IMR-90 (cell line): ENCODE results near the gene KCNN3. TPM values are rescaled to one million over a fixed set of nuclear protein-coding genes. Genes with fewer than 3 reads are reported as not detected.

Source experiments
- ATAC-seq: fragments of 200-7000 bp; cut with Tn5 transposase; 2 replicates; pipeline ENCODE4 v1.9.1; 2020; ENCODE audit warnings: low read depth, mild to moderate bottlenecking, moderate library complexity
- BruUV-seq: library from RNA; stranded (reverse); fragments of 400-500 nt; replicated peaks from 2 replicates; lab custom pipeline; 2021; lab: Mats Ljungman, UMichigan
- CTCF ChIA-PET: fragments of 300-600 bp; formaldehyde crosslinking; extraction: SDS; loops from one replicate; lab custom pipeline; 2021; ENCODE audit warnings: antibody characterized with exemption; lab: Yijun Ruan, JAX
- POLR2A ChIA-PET: fragments of 300-600 bp; sonication (Branson Sonifier 250); formaldehyde crosslinking; loops from one replicate; lab custom pipeline; 2022; ENCODE audit warnings: antibody characterized with exemption; ENCODE audit not compliant: unreplicated experiment; lab: Charles Lee
- DNase-seq: peaks from one replicate; pipeline ENCODE4 v3.0.0; 2013
- H2AFZ ChIP-seq: replicated peaks from 2 replicates; pipeline ENCODE3; 2013; ENCODE audit warnings: low read length, mild to moderate bottlenecking; ENCODE audit not compliant: poor library complexity
- H2AK5ac ChIP-seq: 2 replicates; pipeline ENCODE4 v1.6.1; 2013; ENCODE audit warnings: low read depth, low read length, inconsistent platforms
- H2AK9ac ChIP-seq: replicated peaks from 2 replicates; pipeline ENCODE3; 2013; ENCODE audit warnings: mild to moderate bottlenecking, low read depth, low read length, moderate library complexity; ENCODE audit not compliant: poor library complexity
- H2BK120ac ChIP-seq: 2 replicates; pipeline ENCODE4 v1.6.1; 2013; ENCODE audit warnings: low read depth, low read length, inconsistent platforms
- H2BK15ac ChIP-seq: 3 replicates; pipeline ENCODE4 v1.6.1; 2013; ENCODE audit warnings: low read depth, low read length, inconsistent platforms
- H2BK20ac ChIP-seq: 2 replicates; pipeline ENCODE4 v1.6.1; 2013; ENCODE audit warnings: low read depth, mild to moderate bottlenecking, inconsistent platforms, low read length, moderate library complexity
- H2BK5ac ChIP-seq: 2 replicates; pipeline ENCODE4 v1.6.1; 2013; ENCODE audit warnings: mild to moderate bottlenecking, low read depth, low read length, inconsistent platforms; ENCODE audit not compliant: poor library complexity, severe bottlenecking
- H3K14ac ChIP-seq: replicated peaks from 2 replicates; pipeline ENCODE4 v1.6.1; 2013; ENCODE audit warnings: low read depth, low read length, inconsistent platforms
- H3K18ac ChIP-seq: 2 replicates; pipeline ENCODE4 v1.6.1; 2013; ENCODE audit warnings: low read depth, low read length, control low read depth
- H3K23ac ChIP-seq: 2 replicates; pipeline ENCODE4 v1.6.1; 2013; ENCODE audit warnings: low read depth, low read length, inconsistent platforms
- H3K27ac ChIP-seq: 2 replicates; pipeline ENCODE4 v1.5.1; 2013; ENCODE audit warnings: mild to moderate bottlenecking, control low read depth, low read length; ENCODE audit not compliant: insufficient read depth
- H3K27me3 ChIP-seq: 2 replicates; pipeline ENCODE4 v1.6.1; 2013; ENCODE audit warnings: low read length; ENCODE audit not compliant: control insufficient read depth, insufficient read depth
- H3K36me3 ChIP-seq: 2 replicates; pipeline ENCODE4 v1.6.1; 2013; ENCODE audit warnings: low read length, mixed read lengths; ENCODE audit not compliant: control insufficient read depth, insufficient read depth
- H3K4ac ChIP-seq: 2 replicates; pipeline ENCODE4 v1.6.1; 2013; ENCODE audit warnings: low read depth, low read length, inconsistent platforms
- H3K4me1 ChIP-seq: 2 replicates; pipeline ENCODE4 v1.6.1; 2013; ENCODE audit warnings: low read length, mixed read lengths; ENCODE audit not compliant: control insufficient read depth, insufficient read depth
- H3K4me2 ChIP-seq: 2 replicates; pipeline ENCODE4 v1.6.1; 2013; ENCODE audit warnings: low read depth, mild to moderate bottlenecking, control low read depth, low read length, moderate library complexity
- H3K4me3 ChIP-seq: 2 replicates; pipeline ENCODE4 v1.5.1; 2013; ENCODE audit warnings: low read depth, mild to moderate bottlenecking, control low read depth, low read length, moderate library complexity; ENCODE audit not compliant: insufficient read depth
- H3K56ac ChIP-seq: 2 replicates; pipeline ENCODE4 v1.6.1; 2013; ENCODE audit warnings: low read length, inconsistent platforms; ENCODE audit not compliant: insufficient read depth; ENCODE audit errors: extremely low read depth
- H3K79me1 ChIP-seq, 2 experiments: 2 replicates each; pipeline ENCODE4 v1.6.1; 2013; ENCODE audit warnings: low read length in 2 of 2, inconsistent platforms in 1 of 2, low read depth in 1 of 2
- H3K9ac ChIP-seq: 2 replicates; pipeline ENCODE4 v1.6.1; 2013; ENCODE audit warnings: low read depth, low read length, control low read depth
- H3K9me1 ChIP-seq: 2 replicates; pipeline ENCODE4 v1.6.1; 2013; ENCODE audit warnings: low read length, inconsistent platforms; ENCODE audit not compliant: insufficient read depth
- H3K9me3 ChIP-seq: 2 replicates; pipeline ENCODE4 v1.6.1; 2013; ENCODE audit warnings: low read length; ENCODE audit not compliant: control insufficient read depth, insufficient read depth
- H4K20me1 ChIP-seq: 2 replicates; pipeline ENCODE4 v1.6.1; 2013; ENCODE audit warnings: low read length, inconsistent platforms; ENCODE audit not compliant: insufficient read depth
- H4K5ac ChIP-seq: 2 replicates; pipeline ENCODE4 v1.6.1; 2013; ENCODE audit warnings: mild to moderate bottlenecking, low read depth, low read length, control low read depth
- H4K8ac ChIP-seq, 2 experiments: 2 replicates each; pipeline ENCODE4 v1.6.1; 2013; ENCODE audit warnings: low read depth in 2 of 2, low read length in 2 of 2, control low read depth in 1 of 2, inconsistent platforms in 1 of 2
- H4K91ac ChIP-seq: 2 replicates; pipeline ENCODE4 v1.6.1; 2013; ENCODE audit warnings: low read depth, low read length, inconsistent platforms; ENCODE audit not compliant: insufficient read depth
- CEBPB ChIP-seq: IDR thresholded peaks from 2 replicates; pipeline ENCODE4 v1.6.1; 2012; ENCODE audit warnings: low read depth, low read length, improper control_type of control experiment
- CHD1 ChIP-seq: IDR thresholded peaks from 2 replicates; pipeline ENCODE4 v1.6.1; 2012; ENCODE audit warnings: low read depth, low read length, improper control_type of control experiment
- CTCF ChIP-seq: conservative IDR thresholded peaks from 2 replicates; pipeline ENCODE4 v1.5.1; 2012; ENCODE audit warnings: mild to moderate bottlenecking, low read depth, low read length, improper control_type of control experiment
- ELK1 ChIP-seq: fragments of 150-350 bp; IDR thresholded peaks from 2 replicates; pipeline ENCODE4 v1.6.1; 2016; ENCODE audit warnings: low read depth, mild to moderate bottlenecking, low read length, moderate library complexity, borderline replicate concordance
- MAFK ChIP-seq: IDR thresholded peaks from 2 replicates; pipeline ENCODE4 v1.6.1; 2012; ENCODE audit warnings: low read depth, low read length, improper control_type of control experiment
- MAZ ChIP-seq: IDR thresholded peaks from 2 replicates; pipeline ENCODE4 v1.6.1; 2012; ENCODE audit warnings: low read depth, mild to moderate bottlenecking, low read length, improper control_type of control experiment, moderate library complexity, borderline replicate concordance
- POLR2A ChIP-seq: IDR thresholded peaks from 2 replicates; pipeline ENCODE4 v1.6.1; 2012; ENCODE audit warnings: mild to moderate bottlenecking, low read depth, low read length
- RAD21 ChIP-seq: IDR thresholded peaks from 2 replicates; pipeline ENCODE4 v1.6.1; 2012; ENCODE audit warnings: low read length, improper control_type of control experiment
- RCOR1 ChIP-seq: IDR thresholded peaks from 2 replicates; pipeline ENCODE4 v1.6.1; 2012; ENCODE audit warnings: mild to moderate bottlenecking, low read length, improper control_type of control experiment; ENCODE audit not compliant: insufficient replicate concordance
- RFX5 ChIP-seq: IDR thresholded peaks from 2 replicates; pipeline ENCODE4 v1.8.0; 2012; ENCODE audit warnings: low read depth, mild to moderate bottlenecking, low read length, moderate library complexity
- USF2 ChIP-seq: fragments of 150-350 bp; IDR thresholded peaks from 2 replicates; pipeline ENCODE4 v1.6.1; 2017; ENCODE audit warnings: mild to moderate bottlenecking, antibody characterized with exemption, low read length, low read depth
- WGBS, 2 experiments: methylation state at CpG; one replicate each; pipeline versions ENCODE4 v1.1.5 to v1.1.7; 2013; ENCODE audit warnings: missing lambda C conversion rate in 2 of 2; ENCODE audit not compliant: insufficient read length in 1 of 2; ENCODE audit errors: extremely low coverage in 2 of 2; 5-methylcytosine and 5-hydroxymethylcytosine counted together
- dilution Hi-C: fragments of 300-500 bp; cut with HindIII; formaldehyde crosslinking; loops from one replicate; pipeline ENCODE4 v1.14.3; 2018; ENCODE audit warnings: low sequenced_read_pairs; ENCODE audit not compliant: unreplicated experiment
- in situ Hi-C: fragments of 300-500 bp; cut with MboI; formaldehyde crosslinking; loops from 3 replicates; pipeline ENCODE4 v1.14.3; 2019; ENCODE audit warnings: low sequenced_read_pairs, inconsistent platforms, mixed read lengths
- intact Hi-C: fragments of 100-400 bp; cut with micrococcal nuclease; formaldehyde crosslinking; loops from 2 replicates; pipeline ENCODE4 v1.10.0; 2022
- polyA plus RNA-seq, 3 experiments: library from polyadenylated mRNA; depleted of rRNA; stranded (reverse); fragments of >200 nt; gene quantifications; 2 replicates each; pipeline ENCODE4 v1.2.3, GENCODE V29; 2012; ENCODE audit warnings: low replicate concordance in 1 of 3
- total RNA-seq: library from RNA; depleted of rRNA; stranded (reverse); fragments of >200 nt; gene quantifications from 2 replicates; pipeline ENCODE4 v1.2.3, GENCODE V29; 2012

KCNN3 gene
- total and polyA plus RNA-seq, 2 of the 4 experiments (the other 2 are of a cell fraction): 0.02 TPM; not detected in 1

DNA sequence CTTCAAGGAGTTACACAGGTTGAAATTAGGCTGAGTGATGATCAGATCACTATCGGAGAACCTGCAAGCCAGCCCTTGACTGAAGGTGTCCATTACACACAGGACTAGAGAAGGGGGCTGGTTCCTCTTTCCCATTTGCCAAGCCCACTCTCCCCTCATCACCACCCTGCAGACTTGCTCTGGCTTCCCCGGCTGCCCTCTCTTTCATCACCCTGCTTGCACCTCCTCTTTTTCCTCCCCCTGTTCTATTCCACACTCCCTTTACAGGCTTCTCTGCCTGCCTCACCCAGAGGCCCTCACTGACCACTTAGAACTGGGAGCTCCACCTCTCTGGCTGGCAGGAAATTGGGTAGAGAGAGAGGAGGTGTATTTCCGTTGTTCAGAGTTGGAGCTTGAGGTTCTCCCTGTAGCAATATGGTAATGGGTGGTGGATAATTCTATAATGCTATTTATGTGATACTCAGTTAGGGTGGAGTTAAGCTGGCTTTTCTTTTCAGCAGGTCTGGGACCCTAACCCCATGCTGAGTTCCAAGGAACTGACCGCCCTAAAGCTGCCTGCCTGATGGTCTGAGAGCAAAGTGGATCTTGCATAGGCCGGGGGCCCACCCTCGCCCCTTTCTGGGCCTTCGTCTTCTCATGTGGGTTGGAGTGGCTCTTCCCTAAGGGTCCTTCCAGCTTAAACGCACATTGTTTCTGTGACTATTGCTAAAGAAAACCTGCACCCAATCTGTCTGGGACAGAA lies 150.3 kb downstream of the KCNN3 start (continued):
- TF ChIP-seq ELK1: no peak

DNA sequence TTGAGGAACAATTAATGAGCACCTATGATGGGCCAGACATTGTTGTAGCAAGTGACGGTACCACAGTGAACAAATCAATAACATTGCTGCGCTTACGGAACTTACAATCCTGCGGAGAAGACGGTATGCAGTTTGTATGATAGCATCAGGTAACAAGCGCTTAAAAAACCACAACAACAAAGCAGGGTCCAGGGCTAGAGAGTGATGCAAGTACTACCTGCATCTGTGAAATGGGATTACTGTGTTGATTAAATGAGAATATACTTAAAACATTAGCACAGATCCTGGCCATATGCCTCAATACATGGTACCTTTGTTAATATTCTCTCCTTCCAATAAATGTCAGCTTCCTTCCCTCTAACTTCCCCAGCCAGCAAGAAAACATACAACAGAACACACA lies 151.5 kb downstream of the KCNN3 start:
- Histone ChIP-seq H2BK15ac (no peak overlapping the region), H3K18ac (no peak overlapping the region), H2BK20ac (no peak overlapping the region), H3K4me2 (no peak overlapping the region), H3K23ac (no peak overlapping the region), H3K56ac (no peak overlapping the region), H3K36me3 (no peaks in the 10 kb centered on the region), H3K9me1 (peaks cover 6% of the 10 kb centered on the region), H3K9me3 (no peaks in the 10 kb centered on the region), H3K9ac (no peak overlapping the region), H3K14ac (no peak overlapping the region), H4K91ac (no peak overlapping the region), H2AK5ac (no peak overlapping the region), H4K5ac (no peak overlapping the region), H3K79me1 (no peaks in the 10 kb centered on the region), H3K27ac (no peak overlapping the region), H3K4me1 (no peaks in the 10 kb centered on the region), H2BK5ac (no peak overlapping the region), H3K4me3 (no peak overlapping the region), H4K20me1 (peaks cover 5% of the 10 kb centered on the region; the same call in 1 of the 2 replicates), H2AFZ (no peak overlapping the region), H3K27me3 (peaks cover 25% of the 10 kb centered on the region), H2AK9ac (no peak overlapping the region), H3K4ac (no peak overlapping the region), H2BK120ac (no peak overlapping the region), H4K8ac (no peak overlapping the region)
- BruUV-seq: no TSS peak
- WGBS, 2 experiments: 67% methylated on average over 2 of the region's 6 CpGs; no CpG with 5 or more reads in 1 of the 2 experiments
- in situ Hi-C loops (no loop called here), dilution Hi-C loops (no loop called here), intact Hi-C loops (no loop called here)
- ChIA-PET POLR2A (no interaction called here), CTCF (no interaction called here)
- ATAC-seq (no peak), DNase-seq (no peak)
- TF ChIP-seq ELK1 (no peak), USF2 (no peak), CHD1 (no peak), CTCF (no peak), RAD21 (no peak), RCOR1 (no peak), CEBPB (no peak), RFX5 (no peak), MAZ (no peak), MAFK (no peak), POLR2A (no peak)
